Activated T-cell treated with anti-CD3 and anti-CD28 coated beads for 4 hours (primary cell): ENCODE data around the gene DDC.

Source experiments
- DNase-seq: peaks from one replicate; pipeline ENCODE4 v3.0.0-alpha.2; 2020

The DDC gene

DNA sequence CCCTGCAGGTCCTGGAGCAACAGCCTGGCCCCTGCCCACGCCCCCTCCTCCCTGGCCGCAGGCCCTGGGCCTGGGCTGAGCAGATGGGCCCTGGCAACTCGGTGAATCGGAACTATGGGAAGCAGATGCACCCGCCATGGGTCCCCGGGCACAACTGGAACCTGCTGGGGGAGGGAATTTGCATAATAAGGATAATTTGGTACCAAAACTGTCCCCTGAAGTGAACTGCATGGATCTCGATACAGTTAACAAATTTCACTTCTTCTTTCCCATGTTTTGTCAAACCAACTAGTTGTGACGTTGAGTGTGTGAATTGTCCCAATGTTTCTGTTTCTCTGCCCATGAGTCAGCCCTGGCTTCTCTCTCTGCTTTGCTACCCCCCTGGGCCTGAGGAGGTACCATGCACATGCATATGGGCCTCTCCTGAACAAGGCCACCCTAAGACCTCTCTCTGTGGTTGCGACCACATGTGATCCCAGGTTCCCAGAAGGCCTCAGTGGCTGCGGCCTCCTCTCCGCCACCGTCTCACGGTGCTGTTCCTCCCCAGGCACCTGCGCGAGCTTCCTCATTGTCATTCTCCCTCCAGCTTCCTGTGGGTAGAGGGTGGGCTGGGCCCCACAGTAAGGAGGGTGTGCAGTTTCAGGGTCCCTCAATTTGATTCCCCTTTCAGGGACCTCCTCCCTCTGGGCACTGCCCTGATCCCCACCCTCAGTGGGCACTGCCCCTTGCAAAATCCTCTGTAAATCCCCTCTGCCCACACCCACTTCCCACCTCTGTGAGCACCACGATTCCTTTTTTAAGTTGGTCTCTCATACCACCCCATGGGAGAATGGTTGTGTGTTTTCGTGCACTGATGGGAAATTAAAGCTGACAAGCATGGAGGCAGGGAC is 155.1 kb downstream of the DDC start:
- no peak for DNase-seq
